NCI-H1417 treated with DMSO at 0.1 percent for 48 hours (cell line): ENCODE data around the gene NRXN3.

Source experiments
- DNase-seq: peaks from one replicate; lab custom pipeline; 2025; lab: John Stamatoyannopoulos, UW

The NRXN3 gene

GRCh38 chr14:79583738-79584408 lies 1413.7 kb downstream of the NRXN3 start:
- DNase-seq: no peak

GRCh38 chr14:79584679-79585078 lies 1414.5 kb downstream of the NRXN3 start:
- DNase-seq: no peak

- DNase-seq: no peak
These were observed 1415.7 kb downstream of the NRXN3 start for GRCh38 chr14:79585845-79586244.

GRCh38 chr14:79586416-79586815 lies 1416.2 kb downstream of the NRXN3 start:
- DNase-seq: no peak

- DNase-seq: no peak
These were observed 1416.9 kb downstream of the NRXN3 start for GRCh38 chr14:79586989-79587598.

- no peak for DNase-seq
These were observed 1417.7 kb downstream of the NRXN3 start for GRCh38 chr14:79587875-79588274.

- DNase-seq: no peak
These were observed 1418.2 kb downstream of the NRXN3 start for GRCh38 chr14:79588398-79588797.

- DNase-seq: no peak
These were observed 1426.4 kb downstream of the NRXN3 start for GRCh38 chr14:79596551-79596950.

- no peak for DNase-seq
These were observed 1427.4 kb downstream of the NRXN3 start for GRCh38 chr14:79597566-79597965.

GRCh38 chr14:79598339-79598738 lies 1428.2 kb downstream of the NRXN3 start:
- no peak for DNase-seq

- no peak for DNase-seq
These were observed 1429.1 kb downstream of the NRXN3 start for GRCh38 chr14:79599239-79599638.

- DNase-seq: no peak
These were observed 1430.2 kb downstream of the NRXN3 start for GRCh38 chr14:79600406-79600805.

- no peak for DNase-seq
These were observed 1431.4 kb downstream of the NRXN3 start for GRCh38 chr14:79601579-79601978.

GRCh38 chr14:79602045-79602444 lies 1431.9 kb downstream of the NRXN3 start:
- no peak for DNase-seq

GRCh38 chr14:79602742-79603141 lies 1432.6 kb downstream of the NRXN3 start:
- DNase-seq: no peak

- DNase-seq: peak; percentile 87
These were observed 1435.7 kb downstream of the NRXN3 start for GRCh38 chr14:79605849-79606248.

GRCh38 chr14:79608446-79608845 lies 1438.3 kb downstream of the NRXN3 start:
- no peak for DNase-seq

- DNase-seq: no peak
These were observed 1443.5 kb downstream of the NRXN3 start for GRCh38 chr14:79613625-79614024.

GRCh38 chr14:79614448-79614847 lies 1444.3 kb downstream of the NRXN3 start:
- DNase-seq: no peak

- DNase-seq: no peak
These were observed 1456.9 kb downstream of the NRXN3 start for GRCh38 chr14:79627058-79627457.

GRCh38 chr14:79629411-79630287 lies 1459.5 kb downstream of the NRXN3 start:
- DNase-seq: no peak

- DNase-seq: no peak
These were observed 1460.3 kb downstream of the NRXN3 start for GRCh38 chr14:79630288-79630960.
